Activated naive CD8-positive, alpha-beta T cell treated with anti-CD3 and anti-CD28 coated beads, Interleukin-2, amount 50 U/mL, for 16 hours (primary cell): ENCODE results near the gene ASH1L.
"Not testable (repeated sequence)": the region's sequence is repeated elsewhere in the genome, so short reads cannot be mapped to it uniquely, and the experiment has no call there.

Experiments
- DNase-seq: peaks from one replicate; pipeline ENCODE4 v3.0.0-alpha.2; 2020; ENCODE audit warnings: low read depth, low spot score

The ASH1L gene

GRCh38 chr1:155308493-155309422, 253.8 kb downstream of the ASH1L start, which contains the start of gene FDPS:
FDPS (plus strand) TSS chr1:155308866; CDS start chr1:155309790, 924 bp downstream.
- DNase-seq: peak; percentile 91

GRCh38 chr1:155307247-155307740, 255.3 kb downstream of the ASH1L start:
- no peak for DNase-seq

- DNase-seq: no peak
Measured at GRCh38 chr1:155305881-155306391, 256.7 kb downstream of the ASH1L start.

DNA sequence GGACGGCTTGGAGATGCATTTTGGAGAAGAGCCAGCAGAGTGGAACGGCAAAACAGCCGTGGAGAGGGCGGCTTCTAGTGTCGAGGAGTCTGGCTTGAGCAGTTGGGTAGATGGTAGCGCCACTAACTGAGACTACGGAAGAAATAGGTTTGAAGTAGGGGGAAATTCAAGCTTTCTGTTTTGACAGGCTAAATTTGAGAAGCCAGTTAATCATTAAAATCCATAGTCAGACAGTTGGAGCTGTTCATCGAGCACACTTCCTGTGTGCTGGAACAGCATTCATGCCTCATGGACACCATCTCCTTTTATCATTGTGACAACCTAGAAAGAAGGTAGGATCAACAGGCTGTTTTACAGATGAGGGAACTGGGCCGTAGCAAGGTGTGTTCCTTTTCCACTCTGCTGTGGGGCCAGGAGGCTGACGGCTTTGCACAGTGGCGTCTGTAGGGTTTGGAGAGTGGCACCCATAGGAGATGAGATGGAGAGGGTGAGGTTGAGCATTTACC, 258.0 kb downstream of the ASH1L start:
- no peak for DNase-seq

DNA sequence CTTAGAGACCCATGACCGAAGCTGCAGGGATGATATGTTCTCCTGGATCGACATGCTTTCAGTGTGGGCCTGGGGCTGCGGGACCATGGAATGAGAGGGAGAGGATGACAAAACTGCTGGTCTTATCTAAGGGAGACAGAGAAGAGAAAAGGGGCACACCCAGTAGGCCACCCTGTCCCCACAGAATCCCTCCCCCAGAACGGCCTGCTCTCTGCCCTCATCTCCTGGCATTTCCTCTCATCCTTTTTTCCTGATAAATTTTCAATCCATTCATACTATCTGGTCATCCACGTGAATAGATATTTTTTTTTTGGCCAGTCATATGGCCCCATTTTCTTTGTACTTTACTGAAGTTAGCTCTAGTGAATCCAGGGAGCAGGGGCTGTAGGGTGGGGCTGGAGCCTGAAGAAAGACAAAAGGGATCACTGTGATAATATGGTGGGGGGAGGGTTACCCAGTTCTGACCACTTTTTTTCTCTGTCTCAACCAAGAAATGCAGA, 261.2 kb downstream of the ASH1L start, which contains the start of gene PKLR:
Gene PKLR (minus strand): TSS at position 97 of the 500 bp plus-strand sequence. CDS start 43 bp downstream, at position 54.
- no peak for DNase-seq

DNA sequence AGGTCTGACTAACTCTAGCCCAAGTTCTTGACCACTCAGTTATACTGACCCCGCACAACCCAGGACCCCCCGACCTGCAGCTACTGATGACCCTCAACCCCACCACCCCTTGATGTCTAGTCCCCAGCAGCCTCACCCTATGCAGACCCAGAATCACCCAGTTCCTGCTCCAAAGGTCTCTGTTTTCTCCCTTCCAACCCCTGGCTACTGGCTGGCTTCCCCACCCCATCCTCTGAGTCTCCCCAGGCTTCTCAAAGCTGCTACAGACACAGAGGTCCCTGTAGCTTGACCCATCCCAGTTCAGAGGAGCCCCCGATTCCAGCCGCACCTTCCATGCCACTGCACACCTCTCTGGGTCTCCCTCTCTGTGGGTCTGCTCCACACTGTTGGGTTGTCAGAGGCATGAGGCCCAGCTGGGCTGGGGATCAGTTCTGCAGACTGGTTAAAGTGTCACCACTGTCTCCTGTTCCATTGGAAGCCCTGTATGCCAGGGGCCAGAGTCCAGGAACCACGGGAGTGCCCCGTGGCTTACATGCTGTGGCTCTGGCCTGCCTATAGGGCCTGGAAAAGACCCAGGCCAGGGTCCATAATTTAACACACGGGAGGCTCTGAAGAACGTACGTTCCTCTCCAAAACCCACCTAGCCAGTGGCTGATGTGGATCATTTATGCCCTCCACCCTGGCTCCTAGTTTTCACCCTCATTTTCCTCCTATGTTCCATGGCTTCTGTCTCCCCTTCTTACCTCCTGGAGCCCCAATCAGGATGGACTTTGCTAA, 261.9 kb downstream of the ASH1L start:
- no peak for DNase-seq

DNA sequence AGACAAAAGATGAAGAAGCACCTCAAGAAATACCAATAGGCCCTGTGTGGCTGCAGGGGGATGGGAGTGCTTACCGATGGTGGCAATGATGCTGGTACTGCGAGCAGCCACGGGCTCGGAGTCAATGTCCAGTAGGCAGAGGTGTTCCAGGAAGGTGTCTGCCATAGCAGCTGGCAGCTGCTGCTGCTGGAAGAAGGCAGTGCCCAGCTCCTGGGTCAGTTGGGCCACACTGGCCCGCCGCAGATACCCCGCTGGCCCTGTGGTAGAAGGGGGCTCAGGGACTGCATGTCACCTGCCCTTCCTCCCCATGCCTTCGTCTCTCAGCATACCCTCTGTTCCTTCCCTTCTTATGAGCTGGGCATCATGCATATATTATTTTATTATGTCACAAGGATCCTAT, 262.6 kb downstream of the ASH1L start:
- no peak for DNase-seq

DNA sequence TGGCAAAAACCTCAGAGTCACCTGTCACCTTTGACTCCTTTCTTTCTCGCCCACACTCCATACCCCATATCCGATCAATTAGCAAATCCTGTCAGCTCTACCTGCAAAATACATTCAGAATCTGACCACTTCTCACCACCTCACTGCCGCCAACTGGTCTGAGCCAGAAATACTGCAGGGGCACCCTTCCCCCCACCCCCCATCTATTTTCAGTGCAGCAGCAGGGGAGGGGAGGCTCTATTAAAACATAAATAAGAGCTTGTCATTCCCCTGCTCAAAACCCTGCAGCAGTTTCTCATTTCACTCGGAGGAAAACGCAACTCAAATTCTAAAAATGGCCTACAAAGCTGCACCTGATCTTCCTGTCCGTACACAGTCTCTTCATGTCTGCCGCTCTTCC, 265.2 kb downstream of the ASH1L start:
- no peak for DNase-seq

GRCh38 chr1:155296661-155297060, 265.9 kb downstream of the ASH1L start:
- no peak for DNase-seq

DNA sequence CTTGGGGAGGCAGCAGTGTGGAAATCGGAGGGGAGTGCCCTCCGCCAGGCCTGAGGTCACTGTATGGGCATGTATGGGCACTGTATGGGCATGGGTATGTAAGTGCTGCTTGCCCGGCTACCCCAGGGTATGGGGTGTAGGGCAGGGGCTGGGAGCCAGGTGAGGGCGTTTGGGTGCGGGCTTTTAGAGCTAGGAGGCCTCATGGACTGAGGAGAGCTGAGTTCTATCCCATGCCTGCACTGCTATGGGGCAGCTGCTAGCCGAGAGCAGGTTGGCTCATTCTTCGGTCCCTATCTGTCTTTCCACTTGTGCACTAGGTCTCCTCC, 266.7 kb downstream of the ASH1L start:
- DNase-seq: no peak

DNA sequence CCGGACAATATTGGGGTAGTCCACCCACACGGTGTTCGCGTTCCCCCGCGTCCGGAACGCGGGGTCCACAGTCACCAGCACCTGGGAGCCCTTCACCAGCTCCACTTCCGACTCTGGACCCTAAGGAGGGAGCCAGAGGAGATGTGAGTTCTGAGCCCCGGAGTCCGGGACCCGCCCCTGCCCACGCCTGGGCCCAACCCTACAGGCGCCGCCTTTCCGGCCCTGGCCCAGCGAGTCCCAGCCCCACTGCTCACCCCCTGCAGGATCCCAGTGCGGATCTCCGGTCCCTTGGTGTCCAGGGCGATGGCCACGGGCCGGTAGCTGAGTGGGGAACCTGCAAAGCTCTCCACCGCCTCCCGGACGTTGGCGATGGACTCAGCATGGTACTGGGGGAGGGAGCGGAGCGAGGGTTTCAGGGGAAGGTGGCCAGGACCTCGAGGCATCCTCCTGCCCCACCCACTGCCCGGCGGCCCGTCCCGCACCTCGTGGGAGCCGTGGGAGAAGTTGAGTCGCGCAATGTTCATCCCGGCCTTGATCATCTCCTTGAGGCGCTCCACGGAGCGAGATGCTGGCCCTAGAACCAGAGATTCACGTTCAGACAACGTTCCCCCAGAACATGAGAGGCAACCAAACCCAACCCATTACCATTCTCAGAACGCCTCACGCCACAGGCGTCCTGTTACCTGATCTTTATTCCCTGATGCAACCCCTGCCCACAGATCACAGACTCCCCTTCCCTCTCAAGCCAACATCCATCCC, 267.2 kb downstream of the ASH1L start:
- no peak for DNase-seq

GRCh38 chr1:155294520-155295182, 268.0 kb downstream of the ASH1L start:
- no peak for DNase-seq

- no peak for DNase-seq
Measured at GRCh38 chr1:155293086-155293749, 269.4 kb downstream of the ASH1L start.

GRCh38 chr1:155291006-155291405, 271.6 kb downstream of the ASH1L start:
- not testable (repeated sequence) for DNase-seq

GRCh38 chr1:155287987-155288543, 274.5 kb downstream of the ASH1L start:
- no peak for DNase-seq

- DNase-seq: no peak
Measured at GRCh38 chr1:155286544-155286943, 276.1 kb downstream of the ASH1L start.

DNA sequence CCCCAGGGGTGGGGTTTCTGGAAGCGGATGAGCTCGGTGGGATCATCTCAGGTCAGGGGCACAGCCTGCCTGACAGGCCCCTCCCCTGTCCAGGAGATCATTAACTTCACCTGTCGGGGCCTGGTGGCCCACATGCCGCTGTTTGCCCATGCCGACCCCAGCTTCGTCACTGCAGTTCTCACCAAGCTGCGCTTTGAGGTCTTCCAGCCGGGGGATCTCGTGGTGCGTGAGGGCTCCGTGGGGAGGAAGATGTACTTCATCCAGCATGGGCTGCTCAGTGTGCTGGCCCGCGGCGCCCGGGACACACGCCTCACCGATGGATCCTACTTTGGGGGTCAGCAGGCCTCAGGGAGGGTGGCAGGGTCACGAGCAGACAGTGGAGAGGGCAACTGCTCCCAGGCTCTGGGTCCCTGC, 277.0 kb downstream of the ASH1L start:
- DNase-seq: no peak
